IPS DF 6.9 (cell line): ENCODE measurements around the gene RELT.

ENCODE experiments used
- DNase-seq: peaks from one replicate; pipeline ENCODE4 v3.0.0-alpha.2; 2013; ENCODE audit warnings: low read depth, low spot score
- H3K27ac ChIP-seq: one replicate; pipeline ENCODE4 v1.5.1; 2013; ENCODE audit warnings: low read length, control low read depth
- H3K27me3 ChIP-seq: 2 replicates; pipeline ENCODE4 v1.6.1; 2013; ENCODE audit warnings: mild to moderate bottlenecking, low read length; ENCODE audit not compliant: control insufficient read depth, insufficient read depth
- H3K36me3 ChIP-seq: 2 replicates; pipeline ENCODE4 v1.6.1; 2013; ENCODE audit warnings: low read length; ENCODE audit not compliant: control insufficient read depth, insufficient read depth
- H3K4me1 ChIP-seq: 2 replicates; pipeline ENCODE4 v1.6.1; 2013; ENCODE audit warnings: low read length; ENCODE audit not compliant: control insufficient read depth, insufficient read depth
- H3K4me3 ChIP-seq: 2 replicates; pipeline ENCODE4 v1.5.1; 2013; ENCODE audit warnings: mild to moderate bottlenecking, low read length
- H3K9me3 ChIP-seq: 2 replicates; pipeline ENCODE4 v1.6.1; 2013; ENCODE audit warnings: low read length, inconsistent platforms; ENCODE audit not compliant: control insufficient read depth, insufficient read depth
- WGBS: extraction: QIAGEN DNeasy Blood & Tissue Kit; methylation state at CpG from one replicate; pipeline ENCODE4 v1.1.7; 2013; ENCODE audit warnings: mixed read lengths, missing lambda C conversion rate; ENCODE audit not compliant: insufficient read length, insufficient coverage; 5-methylcytosine and 5-hydroxymethylcytosine counted together

The RELT gene

DNA sequence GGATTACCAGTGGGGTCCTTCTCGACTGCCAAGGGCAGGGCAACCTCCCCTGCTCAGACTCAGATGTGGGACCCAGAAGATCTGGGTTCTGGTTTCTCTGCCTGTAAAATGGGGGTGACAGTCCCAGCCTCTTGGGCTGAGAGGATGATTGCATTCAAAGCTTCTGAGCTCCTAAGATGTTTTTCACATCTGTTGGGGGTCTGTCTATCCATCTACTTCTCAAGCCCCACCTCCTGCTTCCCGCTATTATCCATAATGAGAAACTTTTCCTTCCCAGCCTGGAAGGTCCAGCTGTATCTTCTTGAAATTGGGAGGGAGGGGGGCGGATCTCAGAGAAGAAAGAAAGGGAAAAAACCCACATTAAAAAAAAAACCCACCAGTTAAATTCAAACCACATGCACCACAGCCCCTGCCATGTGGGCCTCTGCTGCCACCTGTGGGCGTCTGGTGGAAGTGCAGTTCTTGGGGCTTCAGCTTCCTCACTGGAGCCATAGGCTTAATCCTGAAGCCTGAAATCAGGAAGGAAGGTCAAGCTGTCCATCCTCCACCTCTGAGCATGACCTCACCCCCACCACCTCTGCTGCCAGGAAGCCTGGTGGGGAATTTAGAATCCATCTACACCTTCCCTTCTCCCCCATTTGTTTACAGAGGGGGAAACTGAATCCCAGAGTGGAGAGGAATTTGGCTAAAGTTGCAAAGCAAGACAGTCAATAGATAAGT lies 40.8 kb upstream of the RELT start:
- no peak overlapping the region for H3K27ac ChIP-seq
- no CpG with 5 or more reads among the region's 4 CpGs for WGBS
- peaks cover 28% of the 10 kb centered on the region for H3K27me3 ChIP-seq
- H3K9me3 ChIP-seq: no peaks in the 10 kb centered on the region
- DNase-seq: no peak
- H3K4me3 ChIP-seq: no peak overlapping the region
- H3K36me3 ChIP-seq: no peaks in the 10 kb centered on the region
- H3K4me1 ChIP-seq: peaks cover 18% of the 10 kb centered on the region

DNA sequence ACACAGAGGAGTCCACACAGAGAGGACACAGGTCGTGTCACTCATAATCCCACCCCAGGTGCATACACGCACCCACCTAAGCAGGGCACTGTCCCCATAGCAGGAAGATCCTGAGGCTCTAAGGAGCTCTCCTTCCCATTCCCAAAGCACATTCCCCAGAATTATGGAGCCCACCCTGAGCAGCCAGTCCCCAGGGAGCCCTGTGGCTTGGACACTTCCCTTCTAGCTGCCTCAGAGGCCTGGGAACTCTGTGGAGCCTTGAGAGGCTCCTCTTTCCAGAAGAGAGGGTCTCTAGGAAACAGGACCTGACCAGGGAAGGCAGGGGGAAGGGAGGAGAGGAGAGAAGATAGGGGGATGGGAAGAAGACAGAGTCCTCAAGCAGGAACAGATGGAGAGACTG lies 38.4 kb upstream of the RELT start:
- H3K27me3 ChIP-seq: peaks cover 30% of the 10 kb centered on the region
- H3K36me3 ChIP-seq: no peaks in the 10 kb centered on the region
- peaks cover 10% of the 10 kb centered on the region for H3K4me1 ChIP-seq
- no CpG with 5 or more reads among the region's 2 CpGs for WGBS
- H3K4me3 ChIP-seq: no peak overlapping the region
- no peak overlapping the region for H3K27ac ChIP-seq
- no peak for DNase-seq
- H3K9me3 ChIP-seq: no peaks in the 10 kb centered on the region

DNA sequence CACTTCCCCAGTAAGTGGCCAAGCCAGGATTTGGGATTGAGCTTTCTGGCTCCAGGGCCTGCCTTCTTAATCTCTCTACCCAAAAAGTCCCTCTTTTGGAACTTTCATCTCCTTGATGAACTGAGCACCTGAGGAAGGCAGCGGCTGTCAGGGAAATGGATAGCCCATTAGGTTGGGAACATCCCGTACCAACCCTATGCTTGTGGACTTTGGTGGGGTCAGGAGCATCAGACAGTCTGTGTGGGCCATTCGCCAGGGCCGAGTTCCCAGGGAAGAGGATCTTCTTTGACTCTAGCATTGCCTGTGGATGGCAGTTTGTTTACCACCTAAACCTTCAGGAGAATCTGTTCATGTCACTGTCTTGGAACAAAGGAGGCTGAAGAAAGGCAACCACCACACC lies 37.9 kb upstream of the RELT start:
- no peak for DNase-seq
- WGBS: no CpG with 5 or more reads among the region's 4 CpGs
- Histone ChIP-seq H3K27me3 (peaks cover 27% of the 10 kb centered on the region), H3K4me1 (peaks cover 10% of the 10 kb centered on the region), H3K36me3 (no peaks in the 10 kb centered on the region), H3K9me3 (no peaks in the 10 kb centered on the region), H3K4me3 (no peak overlapping the region), H3K27ac (no peak overlapping the region)

DNA sequence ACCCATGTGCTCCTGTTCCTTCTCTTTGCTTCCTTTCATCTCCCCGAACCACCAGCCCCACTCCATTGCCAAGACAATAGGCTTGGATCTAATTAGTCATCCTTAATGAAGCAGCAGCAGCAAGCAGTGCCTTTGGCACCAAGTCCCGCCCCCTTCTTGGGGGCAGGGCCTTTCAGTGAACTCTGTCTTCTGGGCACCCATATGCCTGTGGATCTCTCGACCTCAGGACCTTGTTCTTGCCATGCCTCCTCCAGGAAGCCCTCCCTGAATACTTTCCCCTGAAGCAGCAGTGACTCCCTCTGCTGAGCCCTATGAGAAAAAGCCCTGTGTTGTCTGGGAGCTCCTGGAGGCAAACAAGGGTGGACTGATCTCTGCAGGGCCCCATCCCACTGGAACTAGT lies 36.0 kb upstream of the RELT start:
- no peaks in the 10 kb centered on the region for H3K36me3 ChIP-seq
- no peak for DNase-seq
- no CpG with 5 or more reads among the region's 3 CpGs for WGBS
- H3K27ac ChIP-seq: no peak overlapping the region
- H3K4me1 ChIP-seq: peaks cover 7% of the 10 kb centered on the region
- no peaks in the 10 kb centered on the region for H3K9me3 ChIP-seq
- H3K4me3 ChIP-seq: no peak overlapping the region
- peaks cover 11% of the 10 kb centered on the region; the same call in 1 of the 2 replicates for H3K27me3 ChIP-seq

DNA sequence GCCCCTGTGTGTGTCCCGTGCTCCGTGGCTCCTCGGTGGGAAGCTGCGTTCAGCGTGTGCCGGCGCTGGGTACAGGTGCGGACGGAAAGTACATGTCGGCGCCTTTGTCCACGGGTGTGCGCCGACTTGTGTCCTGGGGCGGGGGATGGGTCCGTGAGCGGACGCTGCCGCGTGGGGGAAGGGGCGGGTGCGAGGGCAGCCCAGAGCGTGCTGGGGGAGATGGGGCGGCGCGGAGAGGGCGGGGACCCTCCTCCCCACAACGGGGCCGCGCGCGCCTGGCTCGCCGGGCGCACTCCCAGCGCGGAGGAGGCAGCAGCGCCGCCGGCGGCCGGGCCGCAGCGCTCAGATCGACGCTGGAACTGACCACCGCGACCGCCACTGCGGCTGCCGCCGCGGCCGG lies 33.6 kb upstream of the RELT start:
- no CpG with 5 or more reads among the region's 54 CpGs for WGBS
- Histone ChIP-seq H3K27me3 (peaks cover 11% of the 10 kb centered on the region; the same call in 1 of the 2 replicates), H3K4me3 (peak overlapping the region; percentile 35; the same call in 1 of the 2 replicates), H3K27ac (no peak overlapping the region), H3K9me3 (no peaks in the 10 kb centered on the region), H3K36me3 (no peaks in the 10 kb centered on the region), H3K4me1 (peaks cover 7% of the 10 kb centered on the region)
- no peak for DNase-seq

DNA sequence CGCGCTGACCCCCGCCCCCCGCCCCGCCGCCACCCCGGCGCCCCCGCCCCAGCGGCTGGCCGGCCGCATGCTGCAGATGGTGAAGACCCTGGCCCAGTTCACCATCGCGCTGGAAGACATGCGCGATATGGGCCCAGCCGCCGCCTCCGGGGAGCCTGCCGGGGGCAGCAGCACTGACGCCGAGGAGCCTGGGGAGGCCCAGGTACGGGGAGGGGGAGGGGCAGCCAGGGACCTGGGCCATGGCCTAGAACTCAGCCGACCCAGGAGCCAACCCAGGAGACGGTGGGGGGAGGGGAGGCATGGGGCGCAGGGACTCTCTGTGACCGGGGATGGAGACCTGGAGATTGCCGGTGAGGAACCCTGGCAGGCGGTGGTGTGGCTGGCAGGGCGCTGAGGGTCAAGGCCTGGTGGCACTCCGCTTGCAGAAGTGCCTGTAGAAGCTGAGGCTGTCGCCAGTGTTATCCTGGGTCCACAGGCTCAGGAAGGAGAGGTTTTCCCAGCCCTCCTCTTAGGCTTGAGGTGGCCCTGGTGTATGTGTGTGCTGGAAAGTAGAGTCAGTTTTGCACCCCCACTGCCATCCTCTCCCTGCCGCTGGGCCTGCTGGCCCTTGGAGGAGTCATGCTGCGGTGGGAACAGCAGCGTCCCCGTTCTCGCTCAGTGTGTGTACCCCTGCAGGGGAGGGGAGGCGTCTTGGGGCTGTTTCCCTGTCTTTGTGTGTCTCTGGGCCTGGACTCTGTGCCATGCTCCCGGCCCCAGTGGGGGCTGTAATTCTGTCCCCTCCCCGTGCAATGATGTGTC lies 32.9 kb upstream of the RELT start:
- Histone ChIP-seq H3K4me3 (no peak overlapping the region; the same call in 1 of the 2 replicates), H3K27me3 (peaks cover 11% of the 10 kb centered on the region; the same call in 1 of the 2 replicates), H3K4me1 (peaks cover 7% of the 10 kb centered on the region), H3K27ac (no peak overlapping the region), H3K36me3 (no peaks in the 10 kb centered on the region), H3K9me3 (no peaks in the 10 kb centered on the region)
- DNase-seq: no peak
- no CpG with 5 or more reads among the region's 40 CpGs for WGBS

DNA sequence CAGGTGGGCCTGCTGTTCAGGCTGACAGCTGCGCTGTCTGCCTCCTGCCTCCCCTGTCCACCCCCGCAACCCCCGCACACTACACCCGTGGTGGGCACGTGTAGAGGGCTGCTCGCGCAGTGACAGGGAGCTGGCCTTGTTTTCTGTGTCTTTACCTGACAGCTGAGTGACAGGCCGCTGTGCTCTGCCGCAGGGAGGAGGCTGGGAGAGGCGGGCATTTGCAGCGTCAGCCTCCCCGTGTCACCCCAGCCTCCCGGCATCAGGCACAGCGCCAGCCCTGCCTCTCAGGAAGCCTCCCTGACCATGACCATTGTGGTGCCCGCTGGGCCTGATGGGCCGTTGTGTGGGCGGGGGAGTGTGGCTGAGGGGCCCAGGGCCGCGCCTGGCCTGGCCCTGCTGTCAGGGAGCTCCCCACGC lies 32.0 kb upstream of the RELT start:
- Histone ChIP-seq H3K9me3 (no peaks in the 10 kb centered on the region), H3K36me3 (no peaks in the 10 kb centered on the region), H3K27ac (no peak overlapping the region), H3K4me3 (no peak overlapping the region), H3K4me1 (peaks cover 7% of the 10 kb centered on the region), H3K27me3 (peaks cover 11% of the 10 kb centered on the region; the same call in 1 of the 2 replicates)
- WGBS: no CpG with 5 or more reads among the region's 20 CpGs
- DNase-seq: no peak

DNA sequence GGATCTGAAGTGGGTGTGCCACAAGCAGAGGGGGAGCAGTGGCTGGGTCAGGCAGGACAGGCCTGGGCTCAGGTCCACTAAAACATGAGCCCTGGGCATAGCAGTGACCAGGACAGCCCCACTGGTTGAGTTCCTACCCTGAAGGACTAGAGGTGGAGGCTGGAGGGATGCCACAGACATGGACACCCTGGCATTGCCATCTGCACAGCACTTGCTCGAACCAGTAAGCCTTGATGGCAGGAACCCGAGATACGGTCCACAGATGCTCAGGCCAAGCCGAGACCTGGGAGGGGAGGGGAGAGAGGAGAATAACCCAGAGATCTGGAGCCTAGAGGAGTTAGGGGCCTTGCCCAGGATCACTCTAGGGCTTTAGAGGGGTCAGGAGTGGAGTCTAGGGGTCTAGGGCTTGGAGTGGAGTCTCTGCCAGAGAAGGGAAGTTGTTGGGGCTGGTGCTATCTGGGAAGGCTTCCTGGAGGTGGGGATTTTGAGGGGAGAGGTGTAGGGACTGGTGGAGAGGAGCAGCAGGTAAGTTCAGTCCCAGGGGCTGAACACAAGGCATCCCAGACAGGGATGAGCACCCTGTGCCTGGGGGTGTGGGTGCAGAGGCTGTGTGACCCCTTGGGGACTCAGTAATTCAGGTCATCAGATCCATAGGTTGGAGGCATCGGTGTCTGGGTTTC lies 30.6 kb upstream of the RELT start:
- Histone ChIP-seq H3K9me3 (no peaks in the 10 kb centered on the region), H3K27ac (no peak overlapping the region), H3K4me1 (peaks cover 5% of the 10 kb centered on the region), H3K4me3 (no peak overlapping the region), H3K27me3 (peaks cover 11% of the 10 kb centered on the region; the same call in 1 of the 2 replicates), H3K36me3 (no peaks in the 10 kb centered on the region)
- no peak for DNase-seq
- no CpG with 5 or more reads among the region's 5 CpGs for WGBS

DNA sequence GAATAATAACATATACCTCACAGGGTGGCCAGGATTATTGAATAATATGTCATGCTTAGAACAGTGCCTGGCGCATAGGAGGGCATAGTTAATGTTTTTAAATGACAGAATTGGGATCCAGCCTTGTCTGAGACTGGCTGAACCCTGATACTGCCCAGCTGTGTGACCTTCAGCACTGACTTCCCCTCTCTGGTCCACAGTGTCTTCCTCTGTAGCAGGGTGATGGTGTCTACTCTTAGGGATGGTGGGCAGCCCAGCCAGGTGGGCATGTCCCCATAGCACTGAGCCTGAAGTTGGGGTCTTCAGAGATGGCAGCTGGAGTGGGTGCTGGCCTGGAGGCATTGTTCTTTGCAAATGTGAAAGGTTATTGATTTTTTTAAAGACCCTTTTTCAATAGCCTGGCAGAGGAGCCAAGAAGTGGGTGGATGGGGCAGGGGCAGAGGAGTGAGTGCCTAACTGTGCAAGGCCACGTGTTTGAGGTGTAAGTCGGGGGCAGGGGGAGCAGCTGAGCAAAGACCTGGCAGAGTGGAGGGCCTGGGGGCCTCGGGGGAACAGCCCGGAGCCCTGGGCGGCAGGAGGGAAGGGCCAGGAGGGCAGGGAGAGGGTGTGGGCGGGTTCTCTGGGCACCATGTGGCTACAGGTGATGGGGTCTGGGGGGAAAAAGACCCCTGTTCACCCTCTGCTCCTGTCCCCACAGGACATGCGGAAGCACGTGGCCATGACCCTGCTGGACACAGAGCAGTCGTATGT lies 29.8 kb upstream of the RELT start:
- no peak overlapping the region for H3K27ac ChIP-seq
- peaks cover 5% of the 10 kb centered on the region for H3K4me1 ChIP-seq
- no CpG with 5 or more reads among the region's 10 CpGs for WGBS
- peaks cover 11% of the 10 kb centered on the region; the same call in 1 of the 2 replicates for H3K27me3 ChIP-seq
- no peak for DNase-seq
- H3K36me3 ChIP-seq: no peaks in the 10 kb centered on the region
- no peaks in the 10 kb centered on the region for H3K9me3 ChIP-seq
- H3K4me3 ChIP-seq: no peak overlapping the region

DNA sequence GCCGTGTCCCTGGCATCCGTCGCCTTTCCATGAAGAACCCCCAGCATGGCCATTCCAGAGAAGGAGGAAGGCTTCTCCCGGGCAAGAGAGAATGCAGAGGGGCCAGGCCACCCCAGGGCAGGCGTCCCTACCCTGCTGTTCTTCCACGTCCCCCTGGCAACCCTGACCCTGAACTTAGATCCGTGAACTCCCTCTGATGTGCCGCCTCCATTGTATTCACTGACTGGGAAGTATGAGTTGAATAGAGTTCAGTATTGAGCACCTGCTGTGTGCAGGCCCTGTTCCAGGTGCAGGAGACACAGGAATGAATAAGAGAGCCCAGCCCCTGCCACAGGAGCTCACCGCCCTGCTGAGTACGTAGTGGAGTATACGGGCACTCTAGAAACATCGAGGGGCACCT lies 29.1 kb upstream of the RELT start:
- WGBS: no CpG with 5 or more reads among the region's 12 CpGs
- peaks cover 6% of the 10 kb centered on the region; the same call in 1 of the 2 replicates for H3K27me3 ChIP-seq

More for the DNA sequence above, 29.1 kb upstream of the RELT start:
- DNase-seq: no peak
- Histone ChIP-seq H3K27ac (no peak overlapping the region), H3K9me3 (no peaks in the 10 kb centered on the region), H3K4me1 (peaks cover 5% of the 10 kb centered on the region), H3K36me3 (no peaks in the 10 kb centered on the region), H3K4me3 (no peak overlapping the region)
